Smooth muscle cell of the coronary artery (primary cell): ENCODE results near the gene LYZL2. TPM values are rescaled to one million over a fixed set of nuclear protein-coding genes. Genes with fewer than 3 reads are reported as not detected.

Experiments used
- total RNA-seq: library from RNA; depleted of rRNA; stranded (reverse); fragments of >200 nt; gene quantifications from 2 replicates; pipeline ENCODE4 v1.2.3, GENCODE V29; 2014; ENCODE audit warnings: low replicate concordance

The LYZL2 gene
- total RNA-seq = not detected in 2 replicates

DNA sequence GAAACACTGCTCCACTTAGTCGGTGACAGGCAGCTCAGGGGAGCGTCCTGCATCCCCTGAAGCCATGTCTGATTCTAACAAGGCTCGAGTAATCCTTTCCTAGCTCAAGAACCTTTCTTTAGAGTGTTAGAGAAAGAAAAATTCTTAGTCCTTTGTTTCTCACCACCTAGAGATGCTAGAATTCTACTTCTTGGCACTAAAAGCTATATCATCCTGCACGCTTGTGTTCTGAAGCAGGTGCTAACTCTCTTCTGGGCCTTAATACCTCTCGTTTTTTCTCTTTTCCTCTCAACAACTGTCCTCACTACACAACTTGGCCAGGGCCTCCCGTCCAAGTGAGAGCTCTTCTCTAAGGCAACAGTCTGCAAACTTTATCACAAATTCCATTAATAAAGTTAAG lies at the start of gene LYZL2:
Gene LYZL2, minus strand, starts transcription at position 101 of the 400 bp plus-strand sequence. CDS start 2,838 bp downstream, outside the sequence.

Other genes with a start within 250 kb of the LYZL2 start
- 5.6 and 15.7 TPM in 2 replicates for gene MAP3K8, start 195.6 kb downstream of the LYZL2 start, total RNA-seq